Left cardiac atrium (tissue), 2 donors: ENCODE data around the gene CYB561D2. TPM values are rescaled to one million over a fixed set of nuclear protein-coding genes. Genes with fewer than 3 reads are reported as not detected.

ENCODE experiments used
- total RNA-seq, 2 donors: library from RNA; stranded (reverse); fragmentation: NEBNext Ultra II Directional; extraction: Animal tissue kit (Norgen Biotek cat#: 25700); gene quantifications; one replicate each; pipeline ENCODE4 v1.2.1, GENCODE V29; 2021
- donor health status: DM: no; HTN: yes; CAD: no; lungs with severe emphysema.
- donor health status: DM: yes; HTN: yes; CAD: no.

Gene CYB561D2
- total RNA-seq, 2 donors from 2014 or later = 7.6 to 9.2 TPM

Other genes starting within 250 kb of the CYB561D2 start
- 10 to 100 TPM; 12.5 to 24.0 TPM for gene SEMA3F, start 195.5 kb upstream of the CYB561D2 start, total RNA-seq
- not detected for gene GNAT1, start 159.3 kb upstream of the CYB561D2 start, total RNA-seq
- gene SLC38A3, start 145.6 kb upstream of the CYB561D2 start, total RNA-seq = 1 to 10 TPM; 5.2 to 7.7 TPM
- 100 to 1,000 TPM; 179 to 181 TPM for gene GNAI2, start 114.7 kb upstream of the CYB561D2 start, total RNA-seq
- 10 to 100 TPM; 14.3 to 32.6 TPM for gene SEMA3B, start 81.7 kb upstream of the CYB561D2 start, total RNA-seq
- gene LSMEM2, start 71.8 kb upstream of the CYB561D2 start, total RNA-seq = 1 to 10 TPM; 1.4 to 6.6 TPM
- gene IFRD2, start 58.4 kb upstream of the CYB561D2 start, total RNA-seq = 10 to 100 TPM; 53.1 to 68.8 TPM
- gene HYAL3, start 51.5 kb upstream of the CYB561D2 start, total RNA-seq = 1 to 10 TPM; 1.7 to 1.8 TPM
- gene NAA80, start 51.5 kb upstream of the CYB561D2 start, total RNA-seq = 1 to 10 TPM; 5.8 to 7.2 TPM
- gene HYAL1, start 47.3 kb upstream of the CYB561D2 start, total RNA-seq = 10 to 100 TPM; 24.6 to 26.6 TPM
- gene HYAL2, start 28.1 kb upstream of the CYB561D2 start, total RNA-seq = 100 to 1,000 TPM in 1 of 2 donors, 10 to 100 TPM in 1; 53.4 to 103 TPM
- 10 to 100 TPM; 26.2 to 27.5 TPM for gene TUSC2, start 22.6 kb upstream of the CYB561D2 start, total RNA-seq
- gene RASSF1, start 10.0 kb upstream of the CYB561D2 start, total RNA-seq = 10 to 100 TPM; 20.7 to 25.6 TPM
- gene ZMYND10, start 5.1 kb upstream of the CYB561D2 start, total RNA-seq = under 1 TPM in 1 of 2 donors, not detected in 1; 0.29 TPM
- 10 to 100 TPM; 12.6 to 19.9 TPM for gene NPRL2, start 87 bp upstream of the CYB561D2 start, total RNA-seq
- 10 to 100 TPM; 28.7 to 33.4 TPM for gene TMEM115, start 8.7 kb downstream of the CYB561D2 start, total RNA-seq
- 1 to 10 TPM; 4.6 to 7.8 TPM for gene CACNA2D2, start 152.8 kb downstream of the CYB561D2 start, total RNA-seq
- 10 to 100 TPM; 29.7 to 32.3 TPM for gene C3orf18, start 216.9 kb downstream of the CYB561D2 start, total RNA-seq
- gene HEMK1, start 218.7 kb downstream of the CYB561D2 start, total RNA-seq = 10 to 100 TPM; 11.8 to 19.7 TPM